Mammary epithelial cell (primary cell): Measurements from ENCODE around the gene CTF1.

ENCODE experiments used
- CTCF ChIP-seq, 2 donors: IDR thresholded peaks in 1 of 2; conservative IDR thresholded peaks in 1 of 2; 2 replicates each; pipeline ENCODE4 v1.5.1; 2011 to 2012; ENCODE audit warnings: inconsistent platforms in 2 of 2, low read length in 2 of 2, mild to moderate bottlenecking in 2 of 2, control low read depth in 1 of 2, low read depth in 1 of 2; ENCODE audit not compliant: insufficient read depth in 1 of 2; ENCODE audit errors: extremely low read depth in 1 of 2
- EZH2 ChIP-seq: IDR thresholded peaks from 2 replicates; pipeline ENCODE4 v1.6.1; 2012; ENCODE audit warnings: low read length, inconsistent platforms, borderline replicate concordance

GRCh38 chr16:30846649-30847402 lies 49.6 kb upstream of the CTF1 start:
- TF ChIP-seq CTCF (conservative IDR thresholded peaks at IDR 0.05 in 1 of 2, IDR thresholded peaks at IDR 0.05 in 1 of 2; ENCODE audit: extremely low read depth in 1 of 2, insufficient read depth in 1 of 2, low read depth in 1 of 2, low read length in 2 of 2) (no peak), EZH2 (no peak)
